ENCODE measurements around the gene WIPF3. TPM values are rescaled to one million over a fixed set of nuclear protein-coding genes. Genes with fewer than 3 reads are reported as not detected.

WIPF3 gene
- total and polyA plus RNA-seq, 2 of the 4 experiments (the other 2 are of a cell fraction), result not detected

- no peak overlapping the region for H3K4ac ChIP-seq (ENCODE audit: low read depth, low read length)
- no peak overlapping the region for H2BK120ac ChIP-seq (ENCODE audit: low read depth, low read length)
- peaks cover 6% of the 10 kb centered on the region for H3K27me3 ChIP-seq (ENCODE audit: control insufficient read depth, insufficient read depth, low read length)
- no peak overlapping the region for H4K8ac ChIP-seq (ENCODE audit: low read depth in 2 of 2, low read length in 2 of 2)
- no peaks in the 10 kb centered on the region for H4K20me1 ChIP-seq (ENCODE audit: insufficient read depth, low read length)
- H3K9me3 ChIP-seq (ENCODE audit: control insufficient read depth, insufficient read depth, low read length), result no peaks in the 10 kb centered on the region
- H3K18ac ChIP-seq (ENCODE audit: low read depth, low read length), result no peak overlapping the region
- ChIA-PET POLR2A (ENCODE audit: unreplicated experiment) (interaction anchor here (0.7 kb wide), 1 partner anchor 1137 kb away, joined by 3 read pairs; no protein-coding TSS in a partner anchor), CTCF (no interaction called here)
- no peak overlapping the region for H3K14ac ChIP-seq (replicated peaks; ENCODE audit: low read depth, low read length)
- H3K23ac ChIP-seq (ENCODE audit: low read depth, low read length), result no peak overlapping the region
- WGBS, 2 experiments (ENCODE audit: extremely low coverage in 2 of 2, insufficient read length in 1 of 2), result no CpG with 5 or more reads among the region's 3 CpGs
- no peak overlapping the region for H3K9ac ChIP-seq (ENCODE audit: low read depth, low read length)
- no peak for TF ChIP-seq FOS (IDR thresholded peaks at IDR 0.05; ENCODE audit: low read depth, low read length)
- no peak for TF ChIP-seq ELK1 (IDR thresholded peaks at IDR 0.05; ENCODE audit: borderline replicate concordance, low read depth, low read length)
- TF ChIP-seq NFE2L2 (IDR thresholded peaks at IDR 0.05; ENCODE audit: low read depth, low read length), result no peak
- no peak for TF ChIP-seq CTCF (conservative IDR thresholded peaks at IDR 0.05; ENCODE audit: low read depth, low read length)
- no peak for TF ChIP-seq RCOR1 (IDR thresholded peaks at IDR 0.05; ENCODE audit: insufficient replicate concordance, low read length)
- no peak for TF ChIP-seq RFX5 (IDR thresholded peaks at IDR 0.05; ENCODE audit: low read depth, low read length)
- TF ChIP-seq MAZ (IDR thresholded peaks at IDR 0.05; ENCODE audit: borderline replicate concordance, low read depth, low read length), result no peak
- no peak for TF ChIP-seq MAFK (IDR thresholded peaks at IDR 0.05; ENCODE audit: low read depth, low read length)
- TF ChIP-seq RAD21 (IDR thresholded peaks at IDR 0.05; ENCODE audit: low read length), result no peak
- TF ChIP-seq SMC3 (IDR thresholded peaks at IDR 0.05; ENCODE audit: low read depth, low read length), result no peak
- TF ChIP-seq USF2 (IDR thresholded peaks at IDR 0.05; ENCODE audit: low read depth, low read length), result no peak
- no peak for TF ChIP-seq CEBPB (IDR thresholded peaks at IDR 0.05; ENCODE audit: low read depth, low read length)
- no peak for TF ChIP-seq BHLHE40 (IDR thresholded peaks at IDR 0.05; ENCODE audit: low read depth, low read length)
- TF ChIP-seq MXI1 (IDR thresholded peaks at IDR 0.05; ENCODE audit: borderline replicate concordance, low read depth, low read length), result no peak
- no peak for TF ChIP-seq POLR2A (IDR thresholded peaks at IDR 0.05; ENCODE audit: low read depth, low read length)
- TF ChIP-seq CHD1 (IDR thresholded peaks at IDR 0.05; ENCODE audit: low read depth, low read length), result no peak
- H2AFZ ChIP-seq (replicated peaks; ENCODE audit: low read length, poor library complexity), result no peak overlapping the region
- no peak overlapping the region for H4K5ac ChIP-seq (ENCODE audit: low read depth, low read length)
- no peak overlapping the region for H2BK20ac ChIP-seq (ENCODE audit: low read depth, low read length)
- no peaks in the 10 kb centered on the region for H3K79me1 ChIP-seq (ENCODE audit: low read depth in 1 of 2, low read length in 2 of 2)
- no peak overlapping the region for H2AK5ac ChIP-seq (ENCODE audit: low read depth, low read length)
- no peaks in the 10 kb centered on the region for H3K36me3 ChIP-seq (ENCODE audit: control insufficient read depth, insufficient read depth, low read length)
- no peak overlapping the region for H3K4me3 ChIP-seq (ENCODE audit: insufficient read depth, low read depth, low read length)
- ATAC-seq (ENCODE audit: low read depth), result no peak
- no peaks in the 10 kb centered on the region for H3K9me1 ChIP-seq (ENCODE audit: insufficient read depth, low read length)
- no peak overlapping the region for H2AK9ac ChIP-seq (replicated peaks; ENCODE audit: low read depth, low read length, poor library complexity)
- intact Hi-C loops (cut with micrococcal nuclease), result no loop called here
- no peak overlapping the region for H2BK15ac ChIP-seq (ENCODE audit: low read depth, low read length)
- no peak overlapping the region for H4K91ac ChIP-seq (ENCODE audit: insufficient read depth, low read depth, low read length)
- H3K27ac ChIP-seq (ENCODE audit: insufficient read depth, low read length), result no peak overlapping the region
- no peak overlapping the region for H3K4me2 ChIP-seq (ENCODE audit: low read depth, low read length)
- DNase-seq, result no peak
- in situ Hi-C loops (cut with MboI; ENCODE audit: low sequenced_read_pairs), result no loop called here
- H3K4me1 ChIP-seq (ENCODE audit: control insufficient read depth, insufficient read depth, low read length), result no peaks in the 10 kb centered on the region
- dilution Hi-C loops (cut with HindIII; ENCODE audit: low sequenced_read_pairs, unreplicated experiment), result no loop called here
- BruUV-seq (replicated peaks), result no TSS peak
- H2BK5ac ChIP-seq (ENCODE audit: low read depth, low read length, poor library complexity, severe bottlenecking), result no peak overlapping the region
- no peak overlapping the region for H3K56ac ChIP-seq (ENCODE audit: extremely low read depth, insufficient read depth, low read length)
Observed at GRCh38 chr7:29848941-29849340, 42.6 kb downstream of the WIPF3 start.

All from IMR-90 (cell line).